ENCODE results near the gene ERLIN1. TPM values are rescaled to one million over a fixed set of nuclear protein-coding genes. Genes with fewer than 3 reads are reported as not detected.

Gene ERLIN1
- total and polyA plus RNA-seq, 3 experiments from 2014 or later: 11.8 to 27.7 (median 26.9) TPM

- H3K36me3 Mint-ChIP-seq: peaks cover 17 to 52% (median 26%) of the 10 kb centered on the region in 3 donors
- H3K9me3 Mint-ChIP-seq: peaks cover 0 to 2% (median 0%) of the 10 kb centered on the region in 5 donors
- ChIA-PET CTCF (no interaction called here), POLR2A (interaction anchor here (1.9 kb wide), 1 partner anchor 18 kb away, joined by 5 read pairs; the partner anchor contains the start of gene ERLIN1)
- peaks cover 11% of the 10 kb centered on the region for H3K4me1 ChIP-seq (ENCODE audit: insufficient read depth, low read length)
- peaks cover 26 to 54% (median 38%) of the 10 kb centered on the region in 3 donors for H3K4me1 Mint-ChIP-seq
- H3K36me3 ChIP-seq (ENCODE audit: insufficient read depth, low read length): no peaks in the 10 kb centered on the region
- H3K27me3 Mint-ChIP-seq: no peaks in the 10 kb centered on the region
- no peaks in the 10 kb centered on the region for H3K9me3 ChIP-seq (ENCODE audit: low read length)
- peak overlapping the region; percentile 75 to 94 (median 90) for H3K27ac Mint-ChIP-seq
- H3K27me3 ChIP-seq (ENCODE audit: insufficient read depth, low read length, poor library complexity, severe bottlenecking): no peaks in the 10 kb centered on the region
- no peak for DNase-seq
- H3K27ac ChIP-seq (ENCODE audit: low read depth, low read length): peak overlapping the region; percentile 49
- peak overlapping the region; percentile 25 for H3K4me3 ChIP-seq (ENCODE audit: low read length)
- peak overlapping the region; percentile 65 to 89 (median 80) for H3K4me3 Mint-ChIP-seq
These were observed 18.1 kb downstream of the ERLIN1 start for GRCh38 chr10:100167553-100168312.

GRCh38 chr10:100163704-100164621, 21.9 kb downstream of the ERLIN1 start:
- no peak for DNase-seq
- no peaks in the 10 kb centered on the region for H3K27me3 ChIP-seq (ENCODE audit: insufficient read depth, low read length, poor library complexity, severe bottlenecking)
- Mint-ChIP-seq H3K9me3 (no peaks in the 10 kb centered on the region), H3K4me1 (peaks cover 21 to 51% (median 44%) of the 10 kb centered on the region in 3 donors), H3K4me3 (no peak overlapping the region), H3K27me3 (no peaks in the 10 kb centered on the region), H3K36me3 (peaks cover 14 to 60% (median 17%) of the 10 kb centered on the region in 3 donors), H3K27ac (peak overlapping the region in 2 of 8 donors; percentile 9 to 24)
- POLR2A ChIA-PET: no interaction called here
- H3K4me3 ChIP-seq (ENCODE audit: low read length): no peak overlapping the region
- no peaks in the 10 kb centered on the region for H3K36me3 ChIP-seq (ENCODE audit: insufficient read depth, low read length)
- H3K4me1 ChIP-seq (ENCODE audit: insufficient read depth, low read length): peaks cover 11% of the 10 kb centered on the region
- H3K27ac ChIP-seq (ENCODE audit: low read depth, low read length): no peak overlapping the region
- no peaks in the 10 kb centered on the region for H3K9me3 ChIP-seq (ENCODE audit: low read length)
- CTCF ChIA-PET: interaction anchor here (0.9 kb wide), 1 partner anchor 12 kb away, joined by 4 read pairs; no protein-coding TSS in a partner anchor

GRCh38 chr10:100162696-100163095, 23.1 kb downstream of the ERLIN1 start:
- Histone ChIP-seq H3K27ac (ENCODE audit: low read depth, low read length) (no peak overlapping the region), H3K4me1 (ENCODE audit: insufficient read depth, low read length) (peaks cover 10% of the 10 kb centered on the region), H3K27me3 (ENCODE audit: insufficient read depth, low read length, poor library complexity, severe bottlenecking) (no peaks in the 10 kb centered on the region), H3K9me3 (ENCODE audit: low read length) (no peaks in the 10 kb centered on the region), H3K36me3 (ENCODE audit: insufficient read depth, low read length) (no peaks in the 10 kb centered on the region), H3K4me3 (ENCODE audit: low read length) (no peak overlapping the region)
- no peaks in the 10 kb centered on the region for H3K27me3 Mint-ChIP-seq
- CTCF ChIA-PET: no interaction called here
- peaks cover 20 to 48% (median 40%) of the 10 kb centered on the region in 3 donors for H3K4me1 Mint-ChIP-seq
- POLR2A ChIA-PET: no interaction called here
- H3K36me3 Mint-ChIP-seq: peaks cover 14 to 70% (median 28%) of the 10 kb centered on the region in 3 donors
- no peaks in the 10 kb centered on the region for H3K9me3 Mint-ChIP-seq
- peak overlapping the region in 3 of 8 donors; percentile 0 to 37 (median 10) for H3K27ac Mint-ChIP-seq
- no peak for DNase-seq
- no peak overlapping the region for H3K4me3 Mint-ChIP-seq

GRCh38 chr10:100158044-100158805, 27.6 kb downstream of the ERLIN1 start:
- H3K9me3 ChIP-seq (ENCODE audit: low read length): no peaks in the 10 kb centered on the region
- no peak overlapping the region for H3K4me3 ChIP-seq (ENCODE audit: low read length)
- Mint-ChIP-seq H3K27me3 (no peaks in the 10 kb centered on the region), H3K4me1 (peaks cover 9 to 32% (median 22%) of the 10 kb centered on the region in 3 donors), H3K36me3 (peaks cover 21 to 84% (median 39%) of the 10 kb centered on the region in 3 donors), H3K4me3 (no peak overlapping the region), H3K9me3 (no peaks in the 10 kb centered on the region), H3K27ac (peak overlapping the region in 2 of 8 donors; percentile 8 to 52)
- POLR2A ChIA-PET: no interaction called here
- no peak for DNase-seq
- no peaks in the 10 kb centered on the region for H3K27me3 ChIP-seq (ENCODE audit: insufficient read depth, low read length, poor library complexity, severe bottlenecking)
- H3K36me3 ChIP-seq (ENCODE audit: insufficient read depth, low read length): peaks cover 19% of the 10 kb centered on the region
- H3K4me1 ChIP-seq (ENCODE audit: insufficient read depth, low read length): no peaks in the 10 kb centered on the region
- CTCF ChIA-PET: no interaction called here
- no peak overlapping the region for H3K27ac ChIP-seq (ENCODE audit: low read depth, low read length)

GRCh38 chr10:100157156-100157555, 28.7 kb downstream of the ERLIN1 start:
- Histone ChIP-seq H3K4me1 (ENCODE audit: insufficient read depth, low read length) (no peaks in the 10 kb centered on the region), H3K4me3 (ENCODE audit: low read length) (no peak overlapping the region), H3K27me3 (ENCODE audit: insufficient read depth, low read length, poor library complexity, severe bottlenecking) (no peaks in the 10 kb centered on the region), H3K27ac (ENCODE audit: low read depth, low read length) (no peak overlapping the region), H3K9me3 (ENCODE audit: low read length) (no peaks in the 10 kb centered on the region), H3K36me3 (ENCODE audit: insufficient read depth, low read length) (peaks cover 26% of the 10 kb centered on the region)
- H3K27ac Mint-ChIP-seq: peak overlapping the region in 2 of 8 donors; percentile 49 to 57
- no peak overlapping the region for H3K4me3 Mint-ChIP-seq
- H3K27me3 Mint-ChIP-seq: no peaks in the 10 kb centered on the region
- no peak for DNase-seq
- no peaks in the 10 kb centered on the region for H3K9me3 Mint-ChIP-seq
- H3K36me3 Mint-ChIP-seq: peaks cover 21 to 87% (median 40%) of the 10 kb centered on the region in 3 donors
- CTCF ChIA-PET: no interaction called here
- POLR2A ChIA-PET: no interaction called here
- H3K4me1 Mint-ChIP-seq: peaks cover 9 to 26% (median 20%) of the 10 kb centered on the region in 3 donors

GRCh38 chr10:100155936-100156335, 29.9 kb downstream of the ERLIN1 start:
- Histone ChIP-seq H3K36me3 (ENCODE audit: insufficient read depth, low read length) (peaks cover 26% of the 10 kb centered on the region), H3K9me3 (ENCODE audit: low read length) (no peaks in the 10 kb centered on the region), H3K4me1 (ENCODE audit: insufficient read depth, low read length) (no peaks in the 10 kb centered on the region), H3K27me3 (ENCODE audit: insufficient read depth, low read length, poor library complexity, severe bottlenecking) (no peaks in the 10 kb centered on the region), H3K4me3 (ENCODE audit: low read length) (no peak overlapping the region), H3K27ac (ENCODE audit: low read depth, low read length) (no peak overlapping the region)
- no peak overlapping the region for H3K27ac Mint-ChIP-seq
- ChIA-PET POLR2A (no interaction called here), CTCF (interaction anchor here (1.2 kb wide), 1 partner anchor 18 kb away, joined by 3 read pairs; no protein-coding TSS in a partner anchor)
- H3K4me3 Mint-ChIP-seq: no peak overlapping the region
- no peaks in the 10 kb centered on the region for H3K27me3 Mint-ChIP-seq
- DNase-seq: no peak
- peaks cover 29 to 90% (median 48%) of the 10 kb centered on the region in 3 donors for H3K36me3 Mint-ChIP-seq
- H3K4me1 Mint-ChIP-seq: peaks cover 9 to 21% (median 16%) of the 10 kb centered on the region in 3 donors
- no peaks in the 10 kb centered on the region for H3K9me3 Mint-ChIP-seq

GRCh38 chr10:100154666-100155065, 31.2 kb downstream of the ERLIN1 start:
- DNase-seq: no peak
- no peak overlapping the region for H3K4me3 Mint-ChIP-seq
- H3K9me3 Mint-ChIP-seq: no peaks in the 10 kb centered on the region
- POLR2A ChIA-PET: no interaction called here
- H3K9me3 ChIP-seq (ENCODE audit: low read length): no peaks in the 10 kb centered on the region
- peaks cover 6 to 14% (median 13%) of the 10 kb centered on the region in 3 donors for H3K4me1 Mint-ChIP-seq
- no peak overlapping the region for H3K4me3 ChIP-seq (ENCODE audit: low read length)
- no peaks in the 10 kb centered on the region for H3K27me3 ChIP-seq (ENCODE audit: insufficient read depth, low read length, poor library complexity, severe bottlenecking)
- H3K36me3 ChIP-seq (ENCODE audit: insufficient read depth, low read length): peaks cover 26% of the 10 kb centered on the region
- no peaks in the 10 kb centered on the region for H3K4me1 ChIP-seq (ENCODE audit: insufficient read depth, low read length)
- H3K27me3 Mint-ChIP-seq: no peaks in the 10 kb centered on the region
- no peak overlapping the region for H3K27ac ChIP-seq (ENCODE audit: low read depth, low read length)
- CTCF ChIA-PET: no interaction called here
- peak overlapping the region in 1 of 8 donors; percentile 46 for H3K27ac Mint-ChIP-seq
- H3K36me3 Mint-ChIP-seq: peaks cover 23 to 92% (median 50%) of the 10 kb centered on the region in 3 donors

Data from CD8-positive, alpha-beta memory T cell (primary cell).